ENCODE measurements around the gene KIF4B. TPM values are rescaled to one million over a fixed set of nuclear protein-coding genes. Genes with fewer than 3 reads are reported as not detected.

The KIF4B gene
- total RNA-seq, 1 donor from 2014 or later, result 0.54 TPM

DNA sequence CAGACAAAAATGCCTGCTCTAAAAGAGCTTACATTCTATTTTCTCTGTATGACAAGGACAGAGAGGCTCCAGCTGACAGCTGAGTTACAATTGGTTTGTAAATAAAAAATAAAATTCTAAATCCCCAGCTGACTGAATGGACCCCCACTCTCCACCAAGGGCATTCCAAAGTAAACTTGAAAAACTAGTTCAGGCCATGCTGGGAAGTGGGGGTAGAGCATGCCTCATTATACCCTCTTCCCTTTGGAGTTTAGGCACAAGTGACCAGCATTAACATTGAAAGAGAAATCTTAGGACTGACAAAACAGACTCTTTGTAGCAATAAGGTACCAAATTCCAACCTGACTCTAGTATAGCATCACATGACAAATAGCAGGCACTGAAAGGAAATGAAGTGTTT, 31.0 kb downstream of the KIF4B start:
- H3K27ac Mint-ChIP-seq (ENCODE audit: unreplicated experiment), result no peak overlapping the region
- no peak for TF ChIP-seq CTCF (IDR thresholded peaks at IDR 0.05; ENCODE audit: unreplicated experiment)
- peaks cover 4% of the 10 kb centered on the region for H3K4me1 Mint-ChIP-seq (ENCODE audit: unreplicated experiment)
- H3K9me3 Mint-ChIP-seq (ENCODE audit: unreplicated experiment), result no peaks in the 10 kb centered on the region
- DNase-seq (ENCODE audit: low spot score), result no peak
- H3K36me3 Mint-ChIP-seq (ENCODE audit: low read depth, unreplicated experiment), result no peaks in the 10 kb centered on the region
- peaks cover 3% of the 10 kb centered on the region for H3K27me3 Mint-ChIP-seq (ENCODE audit: unreplicated experiment)
- no peak overlapping the region for H3K4me3 Mint-ChIP-seq (ENCODE audit: unreplicated experiment)

GRCh38 chr5:155046591-155046990, 33.0 kb downstream of the KIF4B start:
- peaks cover 6% of the 10 kb centered on the region for H3K4me1 Mint-ChIP-seq (ENCODE audit: unreplicated experiment)
- peaks cover 3% of the 10 kb centered on the region for H3K27me3 Mint-ChIP-seq (ENCODE audit: unreplicated experiment)
- H3K36me3 Mint-ChIP-seq (ENCODE audit: low read depth, unreplicated experiment), result no peaks in the 10 kb centered on the region
- no peak overlapping the region for H3K27ac Mint-ChIP-seq (ENCODE audit: unreplicated experiment)
- H3K4me3 Mint-ChIP-seq (ENCODE audit: unreplicated experiment), result no peak overlapping the region
- H3K9me3 Mint-ChIP-seq (ENCODE audit: unreplicated experiment), result no peaks in the 10 kb centered on the region
- DNase-seq (ENCODE audit: low spot score), result no peak
- TF ChIP-seq CTCF (IDR thresholded peaks at IDR 0.05; ENCODE audit: unreplicated experiment), result no peak

- H3K27me3 Mint-ChIP-seq (ENCODE audit: unreplicated experiment), result peaks cover 3% of the 10 kb centered on the region
- H3K27ac Mint-ChIP-seq (ENCODE audit: unreplicated experiment), result no peak overlapping the region
- no peaks in the 10 kb centered on the region for H3K9me3 Mint-ChIP-seq (ENCODE audit: unreplicated experiment)
- no peaks in the 10 kb centered on the region for H3K36me3 Mint-ChIP-seq (ENCODE audit: low read depth, unreplicated experiment)
- peaks cover 6% of the 10 kb centered on the region for H3K4me1 Mint-ChIP-seq (ENCODE audit: unreplicated experiment)
- no peak overlapping the region for H3K4me3 Mint-ChIP-seq (ENCODE audit: unreplicated experiment)
- DNase-seq (ENCODE audit: low spot score), result no peak
- TF ChIP-seq CTCF (IDR thresholded peaks at IDR 0.05; ENCODE audit: unreplicated experiment), result no peak
Observed at GRCh38 chr5:155047818-155048217, 34.3 kb downstream of the KIF4B start.

DNA sequence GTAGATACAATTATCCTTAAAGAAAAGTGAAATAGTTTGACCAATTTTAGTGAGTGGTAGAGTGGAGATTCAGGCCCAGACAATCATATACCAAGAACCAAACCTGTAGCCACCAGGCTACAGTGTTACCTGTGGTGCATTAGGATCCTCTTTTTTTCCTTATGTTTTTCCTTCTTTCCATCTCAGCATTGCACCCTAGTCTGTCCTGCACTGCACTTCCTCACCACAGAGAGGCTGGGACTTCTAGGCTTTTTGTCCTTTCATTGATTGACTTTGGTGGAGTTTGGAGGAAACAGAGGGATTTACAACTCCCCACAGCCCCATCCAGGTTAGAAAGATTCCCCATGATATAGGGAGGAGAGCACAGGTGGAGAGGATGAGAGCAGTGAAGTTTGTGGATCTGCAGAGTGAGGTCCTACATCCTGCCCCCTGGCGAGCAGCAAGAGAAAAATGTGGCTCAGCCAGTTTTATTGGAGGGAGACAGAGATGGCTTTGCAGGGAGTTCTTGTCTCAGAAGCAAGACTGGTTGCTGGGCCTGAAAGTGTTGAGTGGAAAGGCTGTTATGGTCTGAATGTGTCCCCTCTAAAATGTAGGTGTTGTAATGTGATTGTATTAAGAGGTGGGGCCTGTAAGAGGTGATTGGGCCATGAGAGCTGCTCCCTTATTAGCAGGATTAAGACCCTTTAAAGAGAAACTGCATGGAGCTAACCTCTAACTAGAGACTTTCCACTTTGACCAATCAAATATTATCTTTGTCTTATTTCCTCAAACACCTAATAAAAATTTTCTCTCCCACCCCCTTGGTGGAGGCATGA, 36.2 kb downstream of the KIF4B start:
- Mint-ChIP-seq H3K4me1 (ENCODE audit: unreplicated experiment) (peaks cover 12% of the 10 kb centered on the region), H3K4me3 (ENCODE audit: unreplicated experiment) (no peak overlapping the region), H3K27me3 (ENCODE audit: unreplicated experiment) (peaks cover 3% of the 10 kb centered on the region), H3K36me3 (ENCODE audit: low read depth, unreplicated experiment) (no peaks in the 10 kb centered on the region), H3K9me3 (ENCODE audit: unreplicated experiment) (no peaks in the 10 kb centered on the region), H3K27ac (ENCODE audit: unreplicated experiment) (no peak overlapping the region)
- TF ChIP-seq CTCF (IDR thresholded peaks at IDR 0.05; ENCODE audit: unreplicated experiment), result no peak
- no peak for DNase-seq (ENCODE audit: low spot score)

GRCh38 chr5:155050384-155051019, 36.9 kb downstream of the KIF4B start:
- Mint-ChIP-seq H3K36me3 (ENCODE audit: low read depth, unreplicated experiment) (no peaks in the 10 kb centered on the region), H3K9me3 (ENCODE audit: unreplicated experiment) (no peaks in the 10 kb centered on the region), H3K4me3 (ENCODE audit: unreplicated experiment) (no peak overlapping the region), H3K27ac (ENCODE audit: unreplicated experiment) (no peak overlapping the region), H3K4me1 (ENCODE audit: unreplicated experiment) (peaks cover 12% of the 10 kb centered on the region), H3K27me3 (ENCODE audit: unreplicated experiment) (peaks cover 3% of the 10 kb centered on the region)
- no peak for TF ChIP-seq CTCF (IDR thresholded peaks at IDR 0.05; ENCODE audit: unreplicated experiment)
- DNase-seq (ENCODE audit: low spot score), result no peak

Measured in endothelial cell (in vitro differentiated cells).